ENCODE data around the gene INPP5K. TPM values are rescaled to one million over a fixed set of nuclear protein-coding genes. Genes with fewer than 3 reads are reported as not detected.
A peak's percentile ranks its signal among the peaks of the same experiment; 100 is the strongest.

Gene INPP5K
- total and polyA plus RNA-seq, 2 of the 4 experiments (the other 2 are of a cell fraction): 14.9 to 17.4 TPM

- Histone ChIP-seq H3K23ac (ENCODE audit: low read depth, low read length) (no peak overlapping the region), H2BK5ac (ENCODE audit: low read depth, low read length, poor library complexity, severe bottlenecking) (no peak overlapping the region), H3K36me3 (ENCODE audit: control insufficient read depth, insufficient read depth, low read length) (peaks cover 26% of the 10 kb centered on the region), H4K20me1 (ENCODE audit: insufficient read depth, low read length) (peaks cover 5% of the 10 kb centered on the region; the same call in 1 of the 2 replicates), H3K14ac (replicated peaks; ENCODE audit: low read depth, low read length) (no peak overlapping the region), H2AFZ (replicated peaks; ENCODE audit: low read length, poor library complexity) (no peak overlapping the region), H3K27me3 (ENCODE audit: control insufficient read depth, insufficient read depth, low read length) (no peaks in the 10 kb centered on the region), H4K8ac (ENCODE audit: low read depth in 2 of 2, low read length in 2 of 2) (no peak overlapping the region), H3K18ac (ENCODE audit: low read depth, low read length) (no peak overlapping the region), H4K91ac (ENCODE audit: insufficient read depth, low read depth, low read length) (no peak overlapping the region), H4K5ac (ENCODE audit: low read depth, low read length) (no peak overlapping the region), H3K4me2 (ENCODE audit: low read depth, low read length) (no peak overlapping the region), H3K79me1 (ENCODE audit: low read depth in 1 of 2, low read length in 2 of 2) (peaks cover 0 to 27% of the 10 kb centered on the region in 2 experiments; a peak in 2 of 4 replicates), H3K9me3 (ENCODE audit: control insufficient read depth, insufficient read depth, low read length) (no peaks in the 10 kb centered on the region), H2BK20ac (ENCODE audit: low read depth, low read length) (no peak overlapping the region), H3K4me1 (ENCODE audit: control insufficient read depth, insufficient read depth, low read length) (peaks cover 4% of the 10 kb centered on the region), H3K56ac (ENCODE audit: extremely low read depth, insufficient read depth, low read length) (no peak overlapping the region), H3K27ac (ENCODE audit: insufficient read depth, low read length) (no peak overlapping the region), H2AK9ac (replicated peaks; ENCODE audit: low read depth, low read length, poor library complexity) (no peak overlapping the region), H2BK15ac (ENCODE audit: low read depth, low read length) (no peak overlapping the region), H3K4me3 (ENCODE audit: insufficient read depth, low read depth, low read length) (no peak overlapping the region), H3K9me1 (ENCODE audit: insufficient read depth, low read length) (peaks cover 17% of the 10 kb centered on the region), H2BK120ac (ENCODE audit: low read depth, low read length) (no peak overlapping the region), H3K9ac (ENCODE audit: low read depth, low read length) (no peak overlapping the region), H2AK5ac (ENCODE audit: low read depth, low read length) (no peak overlapping the region), H3K4ac (ENCODE audit: low read depth, low read length) (no peak overlapping the region)
- dilution Hi-C loops (cut with HindIII; ENCODE audit: low sequenced_read_pairs, unreplicated experiment): no loop called here
- POLR2A ChIA-PET (ENCODE audit: unreplicated experiment): interaction anchor here (0.7 kb wide), 1 partner anchor 705 kb away, joined by 3 read pairs; no protein-coding TSS in a partner anchor
- no peak for TF ChIP-seq NFE2L2 (IDR thresholded peaks at IDR 0.05; ENCODE audit: low read depth, low read length)
- 0 out of 2 replicates have a peak, but pooled peaks have one; percentile 14 for TF ChIP-seq FOS (IDR thresholded peaks at IDR 0.05; ENCODE audit: low read depth, low read length)
- TF ChIP-seq CTCF (conservative IDR thresholded peaks at IDR 0.05; ENCODE audit: low read depth, low read length): no peak
- no peak for TF ChIP-seq RFX5 (IDR thresholded peaks at IDR 0.05; ENCODE audit: low read depth, low read length)
- CTCF ChIA-PET: no interaction called here
- in situ Hi-C loops (cut with MboI; ENCODE audit: low sequenced_read_pairs): no loop called here
- no peak for DNase-seq
- WGBS, 2 experiments (ENCODE audit: extremely low coverage in 2 of 2, insufficient read length in 1 of 2): no CpG with 5 or more reads among the region's 6 CpGs
- no TSS peak for BruUV-seq (replicated peaks)
- intact Hi-C loops (cut with micrococcal nuclease): no loop called here
- ATAC-seq (ENCODE audit: low read depth): no peak
Observed at GRCh38 chr17:1460233-1460632, 56.2 kb downstream of the INPP5K start.

Measured in IMR-90 (cell line).